ENCODE measurements around the gene POLR1E.

Gene POLR1E
- total RNA-seq = 53.0 to 60.1 reads per million in 2 donors

GRCh38 chr9:37485389-37486255 lies at the start of gene POLR1E:
POLR1E (plus strand) TSS chr9:37485948; CDS start chr9:37486048, 100 bp downstream.
- peak; percentile 93 for DNase-seq

- DNase-seq = no peak
Measured at GRCh38 chr9:37436540-37436939, 49.2 kb upstream of the POLR1E start.

- no peak for DNase-seq
Measured at GRCh38 chr9:37437010-37437409, 48.7 kb upstream of the POLR1E start.

- DNase-seq = no peak
Measured at GRCh38 chr9:37437621-37438020, 48.1 kb upstream of the POLR1E start.

GRCh38 chr9:37438359-37438758 lies 47.4 kb upstream of the POLR1E start:
- no peak for DNase-seq

GRCh38 chr9:37441776-37442370 lies 43.9 kb upstream of the POLR1E start:
- no peak for DNase-seq

- DNase-seq = no peak
Measured at GRCh38 chr9:37442556-37442955, 43.2 kb upstream of the POLR1E start.

GRCh38 chr9:37443566-37443965 lies 42.2 kb upstream of the POLR1E start:
- no peak for DNase-seq

GRCh38 chr9:37444890-37445289 lies 40.9 kb upstream of the POLR1E start:
- no peak for DNase-seq

GRCh38 chr9:37445832-37446231 lies 39.9 kb upstream of the POLR1E start:
- DNase-seq = no peak

GRCh38 chr9:37446401-37446800 lies 39.3 kb upstream of the POLR1E start:
- no peak for DNase-seq

- no peak for DNase-seq
Measured at GRCh38 chr9:37447111-37447510, 38.6 kb upstream of the POLR1E start.

- DNase-seq = no peak
Measured at GRCh38 chr9:37449862-37450632, 35.7 kb upstream of the POLR1E start.

GRCh38 chr9:37451628-37452027 lies 34.1 kb upstream of the POLR1E start:
- no peak for DNase-seq

- no peak for DNase-seq
Measured at GRCh38 chr9:37452611-37453010, 33.1 kb upstream of the POLR1E start.

GRCh38 chr9:37453827-37454226 lies 31.9 kb upstream of the POLR1E start:
- DNase-seq = no peak

- no peak for DNase-seq
Measured at GRCh38 chr9:37454238-37454637, 31.5 kb upstream of the POLR1E start.

GRCh38 chr9:37455884-37456647 lies 29.7 kb upstream of the POLR1E start:
- DNase-seq = no peak

- DNase-seq = no peak
Measured at GRCh38 chr9:37456817-37457216, 28.9 kb upstream of the POLR1E start.

- DNase-seq = no peak
Measured at GRCh38 chr9:37464006-37464405, 21.7 kb upstream of the POLR1E start.

- peak; percentile 86 for DNase-seq
Measured at GRCh38 chr9:37464426-37465248, 21.1 kb upstream of the POLR1E start.
